Measurements from ENCODE around the gene DEK. TPM values are rescaled to one million over a fixed set of nuclear protein-coding genes. Genes with fewer than 3 reads are reported as not detected.

Gene DEK
- total and polyA plus RNA-seq, 2 of the 13 experiments (the other 11 are each of a cell fraction or from before 2014, with no cell fraction given): 53.2 to 276 TPM

DNA sequence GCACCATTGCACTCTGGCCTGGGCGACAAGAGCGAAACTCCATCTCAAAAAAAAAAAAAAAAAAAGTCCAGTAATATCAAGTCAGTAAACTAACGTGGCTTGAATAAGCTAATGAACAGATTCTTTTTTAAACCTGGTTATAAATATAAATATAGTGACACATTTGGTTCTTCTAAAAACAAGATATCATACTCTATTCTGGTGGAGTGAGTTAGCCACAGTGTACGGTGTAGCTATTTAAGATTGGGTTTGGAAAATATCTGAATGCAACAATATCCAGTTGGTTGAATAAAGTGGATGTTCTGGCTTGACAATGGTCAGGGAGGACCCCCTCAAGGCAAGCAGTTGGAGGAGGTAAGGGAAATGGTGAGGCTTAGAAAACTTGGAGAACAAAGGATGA, 5.9 kb upstream of the DEK start:
- no peaks in the 10 kb centered on the region for H3K79me2 ChIP-seq (ENCODE audit: insufficient read depth, low read length)
- no peaks in the 10 kb centered on the region for H4K20me1 ChIP-seq (ENCODE audit: insufficient read depth, low read length)
- H2AFZ ChIP-seq (ENCODE audit: low read length): no peak overlapping the region
- ATAC-seq (no peak), FAIRE-seq (no peak), DNase-seq (ENCODE audit: low spot score) (no peak)
- in situ Hi-C loops (cut with HindIII; ENCODE audit: extremely low pct_ligation_motif_present, low pct_unique_long_range_greater_than_20kb): loop anchor here (25.0 kb wide), 1 partner anchor 1567 kb away; the partner anchor contains the start of gene ID4
- H3K9ac ChIP-seq (ENCODE audit: insufficient read depth, low read depth, low read length): no peak overlapping the region
- no peaks in the 10 kb centered on the region for H3K36me3 ChIP-seq (replicated peaks in 1 of 2; ENCODE audit: control insufficient read depth in 1 of 2, insufficient read depth in 2 of 2, low read length in 2 of 2)
- H3K27me3 ChIP-seq (ENCODE audit: control insufficient read depth in 1 of 2, insufficient read depth in 2 of 2, low read length in 2 of 2): 0 out of 5 replicates have a peak, but pooled peaks cover 0 to 3% of the 10 kb centered on the region in 2 experiments
- peaks cover 50% of the 10 kb centered on the region for H3K4me1 ChIP-seq (ENCODE audit: insufficient read depth, low read length)
- no TSS peak for BruUV-seq (replicated peaks)
- intact Hi-C loops (cut with micrococcal nuclease; ENCODE audit: unreplicated experiment): no loop called here
- peak overlapping the region; percentile 43; the same call in 1 of the 2 replicates for H3K4me2 ChIP-seq (ENCODE audit: low read depth, low read length)
- ChIA-PET CTCF (ENCODE audit: low intra/inter-chr PET ratio, low total read pairs) (no interaction called here), POLR2A (no interaction called here)
- H3K4me3 ChIP-seq (replicated peaks in 1 of 3; ENCODE audit: insufficient read depth in 1 of 3, low read depth in 2 of 3, low read length in 3 of 3): no peak overlapping the region
- TF ChIP-seq, protein P1, sequence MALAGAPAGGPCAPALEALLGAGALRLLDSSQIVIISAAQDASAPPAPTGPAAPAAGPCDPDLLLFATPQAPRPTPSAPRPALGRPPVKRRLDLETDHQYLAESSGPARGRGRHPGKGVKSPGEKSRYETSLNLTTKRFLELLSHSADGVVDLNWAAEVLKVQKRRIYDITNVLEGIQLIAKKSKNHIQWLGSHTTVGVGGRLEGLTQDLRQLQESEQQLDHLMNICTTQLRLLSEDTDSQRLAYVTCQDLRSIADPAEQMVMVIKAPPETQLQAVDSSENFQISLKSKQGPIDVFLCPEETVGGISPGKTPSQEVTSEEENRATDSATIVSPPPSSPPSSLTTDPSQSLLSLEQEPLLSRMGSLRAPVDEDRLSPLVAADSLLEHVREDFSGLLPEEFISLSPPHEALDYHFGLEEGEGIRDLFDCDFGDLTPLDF (CRISPR knock-in tag; IDR thresholded peaks at IDR 0.05): no peak
- TF ChIP-seq HCFC1 (IDR thresholded peaks at IDR 0.05; ENCODE audit: low read depth, low read length) (no peak), SNAI1 (CRISPR knock-in tag; IDR thresholded peaks at IDR 0.05; ENCODE audit: borderline replicate concordance) (no peak)
- TF ChIP-seq, protein P2, sequence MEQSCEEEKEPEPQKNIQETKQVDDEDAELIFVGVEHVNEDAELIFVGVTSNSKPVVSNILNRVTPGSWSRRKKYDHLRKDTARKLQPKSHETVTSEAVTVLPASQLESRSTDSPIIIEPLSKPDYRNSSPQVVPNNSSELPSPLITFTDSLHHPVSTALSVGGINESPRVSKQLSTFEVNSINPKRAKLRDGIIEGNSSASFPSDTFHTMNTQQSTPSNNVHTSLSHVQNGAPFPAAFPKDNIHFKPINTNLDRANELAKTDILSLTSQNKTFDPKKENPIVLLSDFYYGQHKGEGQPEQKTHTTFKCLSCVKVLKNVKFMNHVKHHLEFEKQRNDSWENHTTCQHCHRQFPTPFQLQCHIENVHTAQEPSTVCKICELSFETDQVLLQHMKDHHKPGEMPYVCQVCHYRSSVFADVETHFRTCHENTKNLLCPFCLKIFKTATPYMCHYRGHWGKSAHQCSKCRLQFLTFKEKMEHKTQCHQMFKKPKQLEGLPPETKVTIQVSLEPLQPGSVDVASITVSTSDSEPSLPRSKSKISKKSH (CRISPR knock-in tag; IDR thresholded peaks at IDR 0.05; ENCODE audit: borderline replicate concordance): no peak
- TF ChIP-seq, protein P3, sequence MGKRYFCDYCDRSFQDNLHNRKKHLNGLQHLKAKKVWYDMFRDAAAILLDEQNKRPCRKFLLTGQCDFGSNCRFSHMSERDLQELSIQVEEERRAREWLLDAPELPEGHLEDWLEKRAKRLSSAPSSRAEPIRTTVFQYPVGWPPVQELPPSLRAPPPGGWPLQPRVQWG (CRISPR knock-in tag; IDR thresholded peaks at IDR 0.05; ENCODE audit: borderline replicate concordance, low read depth): no peak
- TF ChIP-seq, protein P4, sequence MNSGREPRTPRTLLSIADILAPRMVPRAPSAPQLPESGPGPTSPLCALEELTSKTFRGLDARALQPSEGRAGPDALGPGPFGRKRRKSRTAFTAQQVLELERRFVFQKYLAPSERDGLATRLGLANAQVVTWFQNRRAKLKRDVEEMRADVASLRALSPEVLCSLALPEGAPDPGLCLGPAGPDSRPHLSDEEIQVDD (CRISPR knock-in tag; IDR thresholded peaks at IDR 0.05; ENCODE audit: borderline replicate concordance): no peak
- no peak overlapping the region for H3K27ac ChIP-seq (ENCODE audit: extremely low read length, insufficient read depth, low read length)
- H3K9me3 ChIP-seq (ENCODE audit: low read length): no peaks in the 10 kb centered on the region
- WGBS (ENCODE audit: low lambda C conversion rate): 69% methylated on average over 4 of the region's 4 CpGs
